Calu3 (cell line): ENCODE data around the gene P3H2. TPM values are rescaled to one million over a fixed set of nuclear protein-coding genes. Genes with fewer than 3 reads are reported as not detected.

ENCODE experiments used
- BruUV-seq: library from RNA; stranded (reverse); fragments of 400-500 nt; replicated peaks from 2 replicates; lab custom pipeline; 2021; lab: Mats Ljungman, UMichigan
- CTCF ChIA-PET: fragments of 300-600 bp; sonication (Branson Sonifier 250); formaldehyde crosslinking; loops from one replicate; lab custom pipeline; 2022; ENCODE audit warnings: antibody characterized with exemption; lab: Charles Lee
- DNase-seq: peaks from one replicate; pipeline ENCODE4 v3.0.0; 2022
- H3K27ac Mint-ChIP-seq: one replicate; pipeline ENCODE4 v1.8.0; 2022; ENCODE audit warnings: mixed read lengths; ENCODE audit not compliant: unreplicated experiment
- H3K27me3 Mint-ChIP-seq: one replicate; pipeline ENCODE4 v1.8.0; 2022; ENCODE audit warnings: mixed read lengths; ENCODE audit not compliant: unreplicated experiment
- H3K36me3 Mint-ChIP-seq: one replicate; pipeline ENCODE4 v1.8.0; 2022; ENCODE audit warnings: mild to moderate bottlenecking, moderate library complexity, mixed read lengths; ENCODE audit not compliant: insufficient read depth, unreplicated experiment
- H3K4me1 Mint-ChIP-seq: one replicate; pipeline ENCODE4 v1.8.0; 2022; ENCODE audit warnings: mild to moderate bottlenecking, low read depth, mixed read lengths; ENCODE audit not compliant: unreplicated experiment
- H3K4me3 Mint-ChIP-seq: one replicate; pipeline ENCODE4 v1.8.0; 2022; ENCODE audit warnings: mild to moderate bottlenecking, low read depth, moderate library complexity, mixed read lengths; ENCODE audit not compliant: unreplicated experiment
- H3K9me3 Mint-ChIP-seq: one replicate; pipeline ENCODE4 v1.8.0; 2022; ENCODE audit warnings: low read depth, mixed read lengths; ENCODE audit not compliant: unreplicated experiment
- CTCF ChIP-seq: fragments of 200-600 bp; IDR thresholded peaks from one replicate; pipeline ENCODE4 v1.8.0; 2022; ENCODE audit warnings: antibody characterized with exemption; ENCODE audit not compliant: unreplicated experiment
- intact Hi-C: fragments of 100-400 bp; cut with micrococcal nuclease; formaldehyde crosslinking; loops from one replicate; pipeline ENCODE4 v1.10.0; 2022; ENCODE audit not compliant: unreplicated experiment
- total RNA-seq: library from RNA; stranded (reverse); gene quantifications from 2 replicates; pipeline ENCODE4 v1.2.3, GENCODE V29; 2022

P3H2 gene
- total RNA-seq, 1 experiment from 2014 or later = 7.1 TPM

- Mint-ChIP-seq H3K4me1 (peaks cover 50% of the 10 kb centered on the region), H3K36me3 (no peaks in the 10 kb centered on the region), H3K9me3 (no peaks in the 10 kb centered on the region), H3K27ac (peak overlapping the region; percentile 64), H3K4me3 (no peak overlapping the region), H3K27me3 (no peaks in the 10 kb centered on the region)
- no peak for TF ChIP-seq CTCF
- CTCF ChIA-PET = interaction anchor here (0.9 to 1.1 kb wide), 4 partner anchors 28 to 70 kb away, joined by 3 read pairs; no protein-coding TSS in a partner anchor
- DNase-seq = no peak
- intact Hi-C loops = no loop called here
- BruUV-seq = no TSS peak
These were observed 211.6 kb downstream of the P3H2 start for GRCh38 chr3:189909139-189909538.

- Mint-ChIP-seq H3K36me3 (no peaks in the 10 kb centered on the region), H3K27me3 (no peaks in the 10 kb centered on the region), H3K9me3 (no peaks in the 10 kb centered on the region), H3K4me1 (peaks cover 45% of the 10 kb centered on the region), H3K27ac (peak overlapping the region; percentile 64), H3K4me3 (no peak overlapping the region)
- intact Hi-C loops = no loop called here
- peak; percentile 37 for DNase-seq
- BruUV-seq = no TSS peak
- CTCF ChIA-PET = interaction anchor here (0.9 to 1.1 kb wide), 2 partner anchors 30 to 70 kb away, joined by 3 read pairs; no protein-coding TSS in a partner anchor
- no peak for TF ChIP-seq CTCF
These were observed 212.1 kb downstream of the P3H2 start for GRCh38 chr3:189908646-189909045.

- H3K4me3 Mint-ChIP-seq = no peak overlapping the region
- no peak for DNase-seq
- H3K36me3 Mint-ChIP-seq = no peaks in the 10 kb centered on the region
- no peaks in the 10 kb centered on the region for H3K9me3 Mint-ChIP-seq
- peaks cover 40% of the 10 kb centered on the region for H3K4me1 Mint-ChIP-seq
- CTCF ChIA-PET = interaction anchor here (0.6 kb wide), 1 partner anchor 528 kb away, joined by 3 read pairs; no protein-coding TSS in a partner anchor
- TF ChIP-seq CTCF = no peak
- intact Hi-C loops = no loop called here
- H3K27me3 Mint-ChIP-seq = no peaks in the 10 kb centered on the region
- no TSS peak for BruUV-seq
- H3K27ac Mint-ChIP-seq = no peak overlapping the region
These were observed 212.9 kb downstream of the P3H2 start for GRCh38 chr3:189907803-189908202.

Other genes with a start within 250 kb of the P3H2 start
- 204 and 253 TPM in 2 replicates for gene CLDN1, start 201.5 kb upstream of the P3H2 start, total RNA-seq